HG03159 (cell line): ENCODE measurements around the gene RGS10.
"Not testable (repeated sequence)": the region's sequence is repeated elsewhere in the genome, so short reads cannot be mapped to it uniquely, and the experiment has no call there.

Experiments used
- ATAC-seq: cut with Tn5 transposase; IDR thresholded peaks from one replicate; pipeline ENCODE4 v1.9.1; 2021; ENCODE audit warnings: mild to moderate bottlenecking, moderate library complexity; ENCODE audit not compliant: unreplicated experiment

Gene RGS10

GRCh38 chr10:119542357-119542987 lies at the start of gene RGS10:
Gene RGS10 (minus strand): TSS chr10:119542719. CDS start chr10:119542638, 81 bp downstream.
- peak; percentile 65 for ATAC-seq

- ATAC-seq, result no peak
Observed at GRCh38 chr10:119588071-119588470, 45.6 kb upstream of the RGS10 start.

GRCh38 chr10:119578355-119578754 lies 35.8 kb upstream of the RGS10 start:
- ATAC-seq, result no peak

- no peak for ATAC-seq
Observed at GRCh38 chr10:119575991-119576390, 33.5 kb upstream of the RGS10 start.

GRCh38 chr10:119575506-119575905 lies 33.0 kb upstream of the RGS10 start:
- no peak for ATAC-seq

- no peak for ATAC-seq
Observed at GRCh38 chr10:119567978-119568377, 25.5 kb upstream of the RGS10 start.

GRCh38 chr10:119562097-119562496 lies 19.6 kb upstream of the RGS10 start:
- no peak for ATAC-seq

- not testable (repeated sequence) for ATAC-seq
Observed at GRCh38 chr10:119559511-119559910, 17.0 kb upstream of the RGS10 start.

GRCh38 chr10:119556081-119556480 lies 13.6 kb upstream of the RGS10 start:
- ATAC-seq, result not testable (repeated sequence)

GRCh38 chr10:119555178-119555784 lies 12.8 kb upstream of the RGS10 start:
- ATAC-seq, result no peak

GRCh38 chr10:119550827-119551226 lies 8.3 kb upstream of the RGS10 start:
- ATAC-seq, result no peak

- ATAC-seq, result no peak
Observed at GRCh38 chr10:119549247-119549999, 6.9 kb upstream of the RGS10 start.

GRCh38 chr10:119546009-119546408 lies 3.5 kb upstream of the RGS10 start:
- ATAC-seq, result no peak

GRCh38 chr10:119545310-119545709 lies 2.8 kb upstream of the RGS10 start:
- no peak for ATAC-seq

- no peak for ATAC-seq
Observed at GRCh38 chr10:119543814-119544642, 1.5 kb upstream of the RGS10 start.

GRCh38 chr10:119542988-119543813 lies 682 bp upstream of the RGS10 start:
- ATAC-seq, result peak; percentile 45

- ATAC-seq, result peak; percentile 13
Observed at GRCh38 chr10:119541459-119542356, 811 bp downstream of the RGS10 start.

GRCh38 chr10:119541046-119541445 lies 1.5 kb downstream of the RGS10 start:
- ATAC-seq, result no peak

GRCh38 chr10:119540038-119540437 lies 2.5 kb downstream of the RGS10 start:
- ATAC-seq, result no peak
